Measurements from ENCODE around the gene PRDM1. TPM values are rescaled to one million over a fixed set of nuclear protein-coding genes. Genes with fewer than 3 reads are reported as not detected.

PRDM1 gene
- total RNA-seq, 1 donor from 2014 or later: 1.4 TPM

GRCh38 chr6:106097411-106098231, 11.5 kb downstream of the PRDM1 start:
- DNase-seq (ENCODE audit: low read depth): no peak

GRCh38 chr6:106098383-106099234, 12.5 kb downstream of the PRDM1 start:
- DNase-seq (ENCODE audit: low read depth): no peak

GRCh38 chr6:106099235-106099537, 13.1 kb downstream of the PRDM1 start:
- no peak for DNase-seq (ENCODE audit: low read depth)

- no peak for DNase-seq (ENCODE audit: low read depth)
These were observed 14.6 kb downstream of the PRDM1 start for GRCh38 chr6:106100755-106101154.

GRCh38 chr6:106101466-106101865, 15.3 kb downstream of the PRDM1 start:
- DNase-seq (ENCODE audit: low read depth): no peak

GRCh38 chr6:106102034-106102433, 15.9 kb downstream of the PRDM1 start:
- no peak for DNase-seq (ENCODE audit: low read depth)

GRCh38 chr6:106102967-106103727, 17.0 kb downstream of the PRDM1 start:
- no peak for DNase-seq (ENCODE audit: low read depth)

GRCh38 chr6:106103728-106104109, 17.6 kb downstream of the PRDM1 start:
- peak; percentile 49 for DNase-seq (ENCODE audit: low read depth)

DNA sequence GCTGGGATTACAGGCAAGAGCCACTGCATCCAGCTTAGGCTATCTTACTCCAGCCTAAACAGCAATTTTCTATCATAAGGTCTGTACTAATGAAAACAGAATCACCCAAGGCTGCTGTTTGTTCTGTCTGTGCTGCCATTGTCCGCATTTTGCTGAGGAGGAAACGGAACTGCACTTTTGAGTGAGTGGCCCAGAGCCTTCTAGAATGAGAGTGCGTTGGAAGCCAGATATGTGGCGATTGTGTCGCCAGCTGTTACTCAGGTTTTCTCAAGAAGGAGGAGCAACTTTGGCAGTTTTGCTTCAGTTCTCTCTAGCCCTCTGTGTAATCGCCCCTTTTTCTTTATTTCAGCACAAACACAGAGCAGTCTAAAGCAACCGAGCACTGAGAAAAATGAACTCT, 18.3 kb downstream of the PRDM1 start:
- DNase-seq (ENCODE audit: low read depth): no peak

- no peak for DNase-seq (ENCODE audit: low read depth)
These were observed 18.8 kb downstream of the PRDM1 start for GRCh38 chr6:106104941-106105340.

GRCh38 chr6:106105493-106105892, 19.4 kb downstream of the PRDM1 start:
- DNase-seq (ENCODE audit: low read depth): no peak

DNA sequence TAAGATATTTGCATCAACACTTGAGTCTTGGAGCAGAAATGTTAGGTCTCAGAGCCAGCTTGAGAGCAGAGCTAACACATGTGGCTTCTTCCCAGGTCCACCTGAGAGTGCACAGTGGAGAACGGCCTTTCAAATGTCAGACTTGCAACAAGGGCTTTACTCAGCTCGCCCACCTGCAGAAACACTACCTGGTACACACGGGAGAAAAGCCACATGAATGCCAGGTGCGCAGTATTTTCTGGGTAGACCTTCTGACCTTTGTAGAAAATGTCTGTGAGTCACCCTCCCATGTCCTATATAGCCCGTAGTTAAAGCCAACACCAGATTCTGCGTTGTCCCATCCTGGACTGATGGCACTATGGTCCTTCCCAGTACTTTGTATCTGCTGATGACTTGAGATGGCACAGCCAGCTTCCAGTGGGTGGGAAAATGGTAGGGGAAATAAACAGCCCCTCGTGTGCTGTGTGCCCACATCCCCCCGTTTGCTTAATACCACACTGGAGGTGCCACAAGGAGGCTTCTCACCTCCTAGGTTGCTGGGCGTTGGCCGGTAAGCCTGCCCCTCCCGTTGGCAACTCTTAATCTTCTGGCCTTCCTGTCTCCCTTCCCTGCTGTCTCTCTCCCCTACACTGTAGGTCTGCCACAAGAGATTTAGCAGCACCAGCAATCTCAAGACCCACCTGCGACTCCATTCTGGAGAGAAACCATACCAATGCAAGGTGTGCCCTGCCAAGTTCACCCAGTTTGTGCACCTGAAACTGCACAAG, 20.3 kb downstream of the PRDM1 start:
- DNase-seq (ENCODE audit: low read depth): no peak

DNA sequence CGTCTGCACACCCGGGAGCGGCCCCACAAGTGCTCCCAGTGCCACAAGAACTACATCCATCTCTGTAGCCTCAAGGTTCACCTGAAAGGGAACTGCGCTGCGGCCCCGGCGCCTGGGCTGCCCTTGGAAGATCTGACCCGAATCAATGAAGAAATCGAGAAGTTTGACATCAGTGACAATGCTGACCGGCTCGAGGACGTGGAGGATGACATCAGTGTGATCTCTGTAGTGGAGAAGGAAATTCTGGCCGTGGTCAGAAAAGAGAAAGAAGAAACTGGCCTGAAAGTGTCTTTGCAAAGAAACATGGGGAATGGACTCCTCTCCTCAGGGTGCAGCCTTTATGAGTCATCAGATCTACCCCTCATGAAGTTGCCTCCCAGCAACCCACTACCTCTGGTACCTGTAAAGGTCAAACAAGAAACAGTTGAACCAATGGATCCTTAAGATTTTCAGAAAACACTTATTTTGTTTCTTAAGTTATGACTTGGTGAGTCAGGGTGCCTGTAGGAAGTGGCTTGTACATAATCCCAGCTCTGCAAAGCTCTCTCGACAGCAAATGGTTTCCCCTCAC, 21.0 kb downstream of the PRDM1 start:
- DNase-seq (ENCODE audit: low read depth): no peak

DNA sequence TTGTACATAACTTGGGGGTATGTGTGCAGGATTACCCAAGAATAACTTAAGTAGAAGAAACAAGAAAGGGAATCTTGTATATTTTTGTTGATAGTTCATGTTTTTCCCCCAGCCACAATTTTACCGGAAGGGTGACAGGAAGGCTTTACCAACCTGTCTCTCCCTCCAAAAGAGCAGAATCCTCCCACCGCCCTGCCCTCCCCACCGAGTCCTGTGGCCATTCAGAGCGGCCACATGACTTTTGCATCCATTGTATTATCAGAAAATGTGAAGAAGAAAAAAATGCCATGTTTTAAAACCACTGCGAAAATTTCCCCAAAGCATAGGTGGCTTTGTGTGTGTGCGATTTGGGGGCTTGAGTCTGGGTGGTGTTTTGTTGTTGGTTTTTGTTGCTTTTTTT, 22.0 kb downstream of the PRDM1 start:
- DNase-seq (ENCODE audit: low read depth): no peak

DNA sequence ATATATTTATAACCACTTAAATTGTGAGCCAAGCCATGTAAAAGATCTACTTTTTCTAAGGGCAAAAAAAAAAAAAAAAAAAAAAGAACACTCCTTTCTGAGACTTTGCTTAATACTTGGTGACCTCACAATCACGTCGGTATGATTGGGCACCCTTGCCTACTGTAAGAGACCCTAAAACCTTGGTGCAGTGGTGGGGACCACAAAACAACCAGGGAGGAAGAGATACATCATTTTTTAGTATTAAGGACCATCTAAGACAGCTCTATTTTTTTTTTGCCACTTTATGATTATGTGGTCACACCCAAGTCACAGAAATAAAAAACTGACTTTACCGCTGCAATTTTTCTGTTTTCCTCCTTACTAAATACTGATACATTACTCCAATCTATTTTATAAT, 22.9 kb downstream of the PRDM1 start:
- DNase-seq (ENCODE audit: low read depth): no peak

DNA sequence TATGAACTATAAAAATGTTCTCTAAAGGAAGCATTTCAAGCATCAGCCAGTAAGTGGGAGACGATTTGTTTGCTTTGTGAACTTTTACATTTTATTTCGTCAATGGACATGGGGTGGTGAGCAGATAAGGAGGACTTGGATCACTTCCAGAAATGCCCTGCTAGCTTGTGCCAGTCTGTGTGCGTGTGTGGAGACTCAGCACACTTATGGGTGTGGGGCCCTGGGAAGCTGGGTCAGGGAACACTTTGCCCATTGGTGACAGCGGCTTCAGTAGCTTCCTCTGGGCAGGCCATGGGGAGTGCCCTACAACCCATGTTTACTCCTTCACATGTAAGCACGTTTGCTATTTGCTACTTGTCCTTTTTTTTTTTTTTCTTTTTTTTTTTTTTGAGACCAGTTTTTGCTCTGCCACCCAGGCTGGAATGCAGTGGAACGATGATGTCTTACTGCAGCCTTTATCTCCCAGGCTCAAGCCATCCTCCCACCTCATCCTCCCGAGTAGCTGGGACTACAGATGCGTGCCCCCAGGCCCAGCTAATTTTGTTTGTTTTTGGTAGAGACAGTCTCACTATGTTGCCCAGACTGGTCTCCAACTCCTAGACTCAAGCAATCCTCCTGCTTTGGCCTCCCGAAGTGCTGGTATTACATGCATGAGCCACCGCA, 24.2 kb downstream of the PRDM1 start:
- DNase-seq (ENCODE audit: low read depth): no peak

DNA sequence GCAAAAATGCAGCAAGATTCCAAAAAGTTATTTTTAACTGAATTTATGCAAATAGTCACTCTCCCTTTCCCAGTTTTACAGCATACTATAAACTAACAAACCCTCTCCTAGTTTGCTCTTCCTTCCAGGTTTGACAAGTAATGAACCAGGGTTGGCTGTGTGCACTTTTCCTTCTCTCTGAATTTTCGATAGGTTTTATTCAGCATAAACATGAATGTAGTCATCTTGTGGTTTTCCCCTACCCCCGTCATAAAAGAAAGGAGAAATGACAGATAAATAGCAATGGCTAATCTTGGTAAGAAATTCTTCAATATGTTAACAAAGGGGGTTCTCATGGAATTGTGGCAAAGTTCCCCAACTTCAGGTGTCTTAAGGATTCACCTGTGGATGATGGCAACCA, 26.3 kb downstream of the PRDM1 start:
- no peak for DNase-seq (ENCODE audit: low read depth)

DNA sequence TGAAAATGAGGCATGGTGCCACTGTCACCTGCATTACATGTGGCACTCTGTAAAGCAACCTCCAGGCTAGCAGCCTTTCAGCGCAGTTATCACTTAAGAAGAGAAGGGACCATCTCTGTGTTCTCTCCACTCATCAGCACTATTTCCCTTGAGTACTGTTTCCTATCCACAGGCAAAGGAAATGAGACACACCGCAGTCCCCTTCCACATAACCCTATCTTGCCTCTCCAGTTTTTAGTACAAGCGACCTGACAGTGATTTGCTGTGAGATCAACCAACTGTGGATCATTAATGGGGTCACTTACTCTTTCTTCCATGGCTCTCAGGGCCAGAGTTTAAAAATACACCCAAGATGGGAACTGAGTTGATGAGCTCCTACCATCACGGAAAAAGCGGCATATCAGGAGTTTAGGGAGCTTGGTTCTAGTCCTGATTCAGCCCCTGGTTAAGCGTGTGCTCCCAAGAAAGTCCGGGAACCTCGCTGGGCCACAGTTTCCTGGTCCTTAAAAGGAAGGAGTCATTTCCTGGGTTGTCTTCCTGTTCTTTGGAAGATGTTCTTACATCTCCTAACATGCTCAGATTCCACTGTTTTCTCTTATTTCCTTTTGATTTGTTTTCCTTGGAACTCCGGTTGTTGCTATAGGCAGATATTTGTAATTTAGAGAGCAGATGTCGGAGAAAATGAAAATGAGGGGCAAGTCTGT, 27.3 kb downstream of the PRDM1 start:
- no peak for DNase-seq (ENCODE audit: low read depth)

- DNase-seq (ENCODE audit: low read depth): no peak
These were observed 28.4 kb downstream of the PRDM1 start for GRCh38 chr6:106114492-106114891.

- DNase-seq (ENCODE audit: low read depth): no peak
These were observed 29.1 kb downstream of the PRDM1 start for GRCh38 chr6:106115286-106115685.

Measured in renal cortical epithelial cell (primary cell).